GM21381 (cell line): ENCODE results near the gene TANC1.

ENCODE experiments used
- ATAC-seq: cut with Tn5 transposase; IDR thresholded peaks from one replicate; pipeline ENCODE4 v1.9.1; 2021; ENCODE audit warnings: mild to moderate bottlenecking, moderate library complexity; ENCODE audit not compliant: unreplicated experiment

Gene TANC1

DNA sequence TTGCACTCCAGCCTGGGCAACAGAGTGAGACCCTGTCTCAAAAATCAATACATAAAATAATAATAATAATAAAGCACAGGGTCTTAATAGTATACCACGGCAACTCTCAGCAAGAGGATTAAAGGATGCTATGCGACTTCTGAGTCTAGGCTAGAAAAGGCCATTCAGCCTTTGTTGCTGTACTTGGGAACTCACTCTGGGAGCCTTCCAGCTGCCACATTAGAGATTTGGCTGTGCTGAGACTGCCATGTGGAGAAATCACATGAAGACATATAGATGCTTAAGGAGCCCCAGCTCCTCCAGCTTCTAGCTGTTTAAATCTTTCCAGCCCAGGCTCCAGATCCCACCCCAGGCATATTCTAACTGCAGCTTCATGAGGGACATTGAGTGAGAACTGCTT lies 8.2 kb upstream of the TANC1 start:
- ATAC-seq: no peak

DNA sequence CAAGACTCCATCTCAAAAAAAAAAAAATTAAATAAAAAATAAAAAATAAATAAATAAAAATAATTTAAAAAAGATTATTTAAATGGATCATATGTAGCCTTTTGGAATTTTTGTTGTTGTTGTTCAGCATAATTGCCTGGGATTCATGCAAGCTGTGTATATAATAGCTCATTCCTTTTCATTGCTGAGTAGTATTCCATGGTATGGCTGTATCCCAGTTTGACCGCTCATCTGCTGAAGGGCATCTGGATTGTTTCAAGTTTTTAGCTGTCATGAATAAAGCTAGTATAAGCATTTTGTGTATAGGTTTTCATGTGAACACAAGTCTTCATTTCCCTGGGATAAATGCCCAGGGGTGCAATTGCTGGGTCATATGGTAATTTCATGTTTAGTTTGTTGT lies 6.4 kb upstream of the TANC1 start:
- no peak for ATAC-seq

DNA sequence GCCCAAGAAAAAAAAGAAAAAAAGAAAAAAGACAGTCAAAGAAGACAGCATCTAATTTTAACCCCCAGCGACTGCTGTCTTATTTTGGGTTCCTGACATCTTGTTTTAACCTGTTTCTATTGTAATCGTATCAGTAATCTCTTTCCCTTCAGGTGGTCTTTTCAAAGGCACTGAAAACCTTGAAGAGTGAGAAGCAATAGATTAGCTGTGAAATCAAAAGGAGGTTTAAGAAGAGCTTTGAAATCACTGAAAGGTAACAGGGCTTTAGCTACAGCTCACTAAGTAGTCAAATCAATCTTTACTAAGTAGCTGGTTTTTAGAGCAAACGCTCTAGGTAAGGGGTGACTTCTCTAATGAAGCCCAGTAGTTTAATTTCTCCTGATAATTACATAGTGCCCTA lies 5.4 kb upstream of the TANC1 start:
- ATAC-seq: no peak

DNA sequence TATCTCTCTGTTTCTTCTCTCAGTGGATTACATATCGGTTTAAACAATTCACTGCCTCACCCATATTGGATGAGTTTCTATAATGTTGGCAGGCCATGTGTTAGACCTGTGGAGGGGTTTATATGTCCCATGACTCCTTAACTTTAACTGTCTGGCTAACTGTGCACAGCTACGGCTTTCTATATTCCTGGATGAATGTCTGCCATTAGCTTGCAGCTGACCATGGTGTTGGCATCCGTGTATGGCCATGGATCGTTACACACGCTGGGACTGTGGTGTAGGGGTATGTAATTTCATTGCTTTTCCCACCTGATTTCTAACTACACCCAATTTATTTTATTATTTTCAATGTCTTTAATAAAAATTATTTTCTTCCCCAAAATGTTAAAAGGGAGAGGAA lies 3.3 kb upstream of the TANC1 start:
- ATAC-seq: no peak

DNA sequence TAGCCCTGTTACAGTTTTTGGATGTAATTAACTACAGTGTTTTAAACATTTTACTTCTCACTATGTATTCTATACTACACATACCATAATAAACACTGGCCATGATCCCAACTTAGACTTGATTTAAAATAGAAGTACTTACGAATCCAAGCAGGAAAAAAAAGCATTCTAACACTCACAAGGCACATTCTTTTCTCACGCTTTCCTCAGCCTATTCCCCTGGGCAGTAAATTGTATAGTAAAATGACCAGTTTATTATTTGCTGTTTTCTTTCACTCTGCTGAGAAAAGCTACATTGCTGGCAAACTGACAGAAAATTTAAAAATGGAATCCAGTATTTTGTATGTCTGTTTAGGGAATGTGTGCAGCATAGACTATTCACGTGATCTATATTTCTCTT lies 2.8 kb upstream of the TANC1 start:
- no peak for ATAC-seq

DNA sequence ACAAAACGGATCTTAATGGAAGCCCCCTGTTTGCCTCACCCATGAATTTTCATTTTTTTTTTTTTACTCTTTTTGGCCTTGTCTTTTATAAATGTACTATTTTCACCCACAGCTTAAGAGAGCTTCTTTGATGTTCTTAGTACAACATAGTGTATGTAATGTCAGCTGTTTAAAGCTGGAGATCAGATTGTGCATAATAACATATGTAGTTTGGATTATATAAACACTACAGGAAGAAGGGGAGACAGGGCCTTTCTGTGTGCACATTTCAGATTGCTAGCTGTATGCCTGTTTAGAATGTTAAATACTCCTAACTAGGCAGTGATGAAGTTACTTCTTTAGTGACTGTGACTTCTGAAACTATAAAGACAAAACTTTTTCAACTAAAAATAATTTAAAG lies 2.1 kb upstream of the TANC1 start:
- no peak for ATAC-seq

DNA sequence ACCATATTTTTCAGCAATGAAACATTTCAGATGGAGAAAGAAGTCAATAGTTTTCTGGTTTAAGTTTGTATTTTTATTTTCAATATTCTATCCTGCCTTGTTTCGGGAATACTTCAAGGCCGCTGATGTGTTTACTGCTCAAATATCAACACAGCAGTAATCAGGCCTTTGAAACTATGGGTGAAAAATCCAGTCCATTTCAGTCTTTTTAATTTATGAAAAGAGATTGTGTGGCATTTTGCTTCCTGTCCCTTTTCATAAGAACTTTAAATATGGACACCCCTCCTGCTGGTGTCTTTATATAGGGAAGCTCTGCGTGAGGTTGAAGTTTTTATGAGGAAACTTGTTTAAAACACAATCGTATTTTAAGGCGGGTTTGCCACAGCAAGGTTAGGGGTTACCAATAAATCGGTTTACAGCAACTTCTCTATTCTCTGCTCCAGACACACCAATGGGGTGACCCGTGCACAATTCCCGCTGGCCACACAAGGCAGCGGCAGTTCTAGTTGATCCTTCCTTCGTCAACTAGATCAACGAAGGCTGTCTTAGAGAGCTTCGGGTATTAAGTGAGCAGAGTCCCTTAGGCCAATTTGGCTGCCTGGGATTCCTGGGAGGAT lies 1.2 kb upstream of the TANC1 start:
- no peak for ATAC-seq

DNA sequence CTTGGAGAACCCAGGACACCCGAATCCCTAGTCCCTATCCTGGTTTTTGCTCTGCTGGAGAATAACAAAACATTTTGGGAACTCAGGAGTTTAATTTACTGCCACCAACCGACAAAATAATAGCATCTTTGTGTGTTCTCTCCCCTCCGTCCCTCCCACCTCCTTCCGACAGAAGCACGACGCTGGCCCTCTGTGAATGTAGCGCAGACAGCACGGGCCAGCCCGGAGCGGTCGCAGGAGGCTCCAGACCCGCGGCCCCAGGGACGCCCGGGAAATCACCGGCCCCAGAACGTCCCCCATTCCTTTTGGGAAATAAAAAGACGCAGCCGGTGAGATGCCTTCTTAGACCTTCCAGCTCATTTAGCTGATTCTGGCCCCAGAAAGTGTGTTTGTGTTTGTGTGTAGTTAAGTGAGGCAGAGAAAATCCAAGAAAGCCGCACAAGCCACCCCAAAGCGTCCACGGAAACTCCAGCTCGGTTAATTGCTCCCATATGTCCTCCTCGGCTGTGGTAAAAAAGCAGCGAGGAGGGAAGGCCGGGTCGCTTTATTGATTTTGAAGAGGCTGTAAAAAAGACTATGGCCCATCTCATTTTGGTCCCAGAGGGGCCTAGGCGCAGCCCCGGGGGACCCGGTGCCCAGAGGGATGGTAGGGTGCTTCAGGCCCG lies 577 bp upstream of the TANC1 start:
- ATAC-seq: no peak

DNA sequence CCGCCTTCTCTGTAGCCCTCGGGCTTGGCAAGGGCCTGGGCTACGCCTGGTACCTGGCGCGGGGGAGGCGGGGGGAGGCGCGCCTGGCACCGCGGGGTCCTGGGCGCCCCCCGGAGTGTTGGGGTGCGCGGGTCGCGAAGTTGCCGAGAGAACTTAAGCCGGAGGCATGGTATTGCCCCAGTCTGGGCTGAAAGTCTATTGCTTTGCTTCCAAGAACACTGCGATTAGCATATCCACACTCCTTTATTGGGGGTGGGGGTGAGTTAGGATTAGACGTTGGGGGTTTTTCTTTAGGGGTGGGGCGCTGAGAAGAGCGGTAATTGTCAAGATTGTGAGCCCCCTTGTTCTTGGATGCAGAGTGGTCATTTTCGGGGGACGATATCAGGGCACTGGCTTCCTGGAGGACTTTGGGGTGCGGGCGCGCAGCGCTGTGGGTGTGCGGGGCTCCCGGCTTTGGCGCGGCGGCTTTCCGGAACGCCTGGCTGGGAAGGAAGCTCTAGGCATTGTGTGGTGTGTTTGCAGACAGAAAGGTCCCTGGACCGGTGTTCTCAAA lies 798 bp downstream of the TANC1 start:
- peak; percentile 21 for ATAC-seq

DNA sequence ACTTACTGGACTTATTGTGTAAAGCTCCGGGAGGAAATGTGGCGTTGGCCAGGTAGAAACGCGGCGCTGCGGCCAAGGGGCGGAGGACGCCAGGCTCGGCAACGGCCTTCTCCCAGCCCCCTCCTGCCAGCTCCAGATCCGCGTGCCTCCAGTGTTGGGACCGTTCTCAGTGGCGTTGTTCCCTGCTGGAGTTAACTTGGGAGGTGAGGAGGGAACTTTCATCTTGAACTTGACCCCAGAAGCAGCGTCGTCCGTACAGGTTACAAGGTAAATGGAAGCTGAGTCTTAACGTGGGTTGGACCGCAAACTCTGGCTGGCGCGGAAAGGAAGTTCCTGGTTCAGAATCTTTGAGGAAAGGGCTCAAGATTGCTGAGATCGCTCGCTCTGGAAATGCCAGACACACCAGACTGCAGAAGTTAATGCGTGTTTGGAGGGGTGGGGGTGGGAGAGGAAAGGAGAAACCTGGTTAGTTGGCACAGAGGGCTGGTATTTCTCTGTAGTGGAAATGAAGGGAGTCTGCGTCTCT lies 1.3 kb downstream of the TANC1 start:
- no peak for ATAC-seq

DNA sequence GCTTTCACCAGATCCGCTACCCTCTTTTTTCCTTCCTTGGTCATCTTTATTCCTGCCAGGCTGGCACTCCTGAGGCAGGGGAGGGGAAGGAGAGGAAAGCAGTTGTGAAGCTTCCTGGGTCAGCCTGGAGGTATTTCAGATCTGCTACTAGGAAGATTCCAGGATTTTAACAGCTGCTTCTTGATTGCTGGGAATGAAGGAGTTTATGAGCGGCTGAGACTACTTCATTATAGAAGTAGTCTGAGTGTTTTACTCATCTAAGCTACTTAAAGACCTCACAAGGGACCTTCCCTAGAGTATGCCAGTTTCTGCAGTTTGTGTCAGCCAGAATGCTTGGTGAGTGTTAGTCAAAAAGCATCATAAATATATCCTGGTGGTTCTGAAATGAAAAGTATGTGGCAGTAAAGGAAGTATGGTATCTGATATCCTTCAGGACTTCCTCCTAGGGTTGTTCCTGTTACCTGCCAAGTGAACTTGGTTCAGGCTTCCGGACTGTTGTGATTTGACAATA lies 1.9 kb downstream of the TANC1 start:
- ATAC-seq: no peak

DNA sequence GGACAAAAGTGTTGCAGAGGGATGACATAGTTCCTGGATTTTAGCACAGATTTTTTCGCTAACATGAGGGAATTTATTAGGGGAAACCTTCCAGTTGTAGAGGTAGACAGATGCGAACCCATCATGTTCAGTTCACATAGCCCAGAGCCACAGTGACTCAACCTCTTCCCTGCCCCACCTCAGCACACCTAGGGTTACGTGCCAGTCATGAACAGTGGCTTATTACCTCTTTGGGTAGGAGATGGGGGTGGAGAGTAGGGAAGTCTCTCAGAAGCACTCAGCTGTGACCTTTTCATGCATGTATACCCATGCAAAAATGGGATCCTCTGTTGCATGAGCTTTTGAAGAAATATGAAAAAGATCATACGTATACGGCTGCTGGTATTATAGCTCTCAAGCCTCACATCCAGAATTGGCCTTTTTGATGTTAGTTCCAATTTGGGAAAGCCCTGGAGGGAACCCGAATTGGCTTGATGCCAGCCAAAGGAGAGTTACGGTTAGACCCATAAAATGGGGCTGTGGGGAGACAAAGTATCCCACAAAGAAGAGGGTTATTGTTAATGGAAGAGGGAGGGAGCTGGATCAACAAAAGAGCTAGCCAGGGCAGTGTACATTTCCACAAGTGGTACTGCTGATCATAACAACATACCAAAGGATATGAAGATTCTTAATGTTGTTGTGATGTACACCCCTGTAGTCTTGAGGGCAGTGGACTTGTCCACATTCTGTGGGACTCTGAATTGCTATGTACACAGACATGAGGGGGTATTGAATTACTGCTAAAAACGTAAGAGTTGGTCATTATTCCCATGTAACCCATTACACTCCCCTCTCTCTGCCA lies 4.9 kb downstream of the TANC1 start:
- ATAC-seq: no peak

DNA sequence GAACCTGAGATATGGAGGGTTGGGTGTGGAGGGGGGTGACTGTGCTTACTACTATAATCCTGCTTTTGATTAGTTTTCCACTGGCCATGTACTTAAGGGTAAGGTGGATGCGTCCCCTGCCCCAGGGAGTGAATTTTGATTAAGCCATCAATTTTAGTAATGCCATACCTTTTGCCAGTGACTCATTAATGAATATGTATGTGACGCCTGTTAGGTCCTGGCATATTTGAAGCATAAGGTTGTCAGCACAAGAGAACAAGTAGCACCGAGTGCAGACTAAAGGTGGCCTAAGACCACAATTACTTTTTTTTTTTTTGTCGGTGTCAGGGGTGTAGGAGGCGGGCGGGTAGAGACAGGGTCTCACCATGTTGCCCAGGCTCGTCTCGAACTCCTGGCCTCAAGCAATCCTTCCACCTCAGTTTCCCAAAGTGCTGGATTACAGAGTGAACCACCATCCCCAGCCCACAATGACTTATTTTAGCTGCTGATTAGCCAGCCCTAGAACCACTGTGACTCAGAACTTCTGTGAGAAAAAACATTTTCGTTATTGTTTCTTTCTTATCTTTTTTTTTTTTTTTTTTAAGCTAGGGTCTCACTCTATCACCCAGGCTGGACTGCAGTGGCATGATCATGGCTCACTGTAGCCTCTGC lies 7.0 kb downstream of the TANC1 start:
- no peak for ATAC-seq

DNA sequence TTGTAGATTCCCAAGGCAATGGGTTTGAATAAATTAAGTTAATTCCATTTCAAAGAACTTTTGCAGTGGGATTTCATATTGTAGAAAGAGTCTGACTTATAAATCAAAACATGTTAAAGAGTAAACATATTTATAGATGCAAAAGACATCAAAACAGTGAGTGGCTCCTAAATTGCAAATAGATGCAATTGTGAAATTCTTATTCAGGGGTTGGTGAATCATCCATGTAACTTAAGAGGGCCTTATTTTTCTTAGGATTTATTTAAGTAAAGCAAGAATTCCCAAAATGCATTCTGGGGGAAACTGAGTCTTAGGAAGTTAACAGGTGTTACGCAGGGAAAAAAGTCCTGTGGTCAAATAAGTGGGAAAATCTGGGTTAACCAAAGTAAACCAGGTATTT lies 11.3 kb downstream of the TANC1 start:
- ATAC-seq: no peak

DNA sequence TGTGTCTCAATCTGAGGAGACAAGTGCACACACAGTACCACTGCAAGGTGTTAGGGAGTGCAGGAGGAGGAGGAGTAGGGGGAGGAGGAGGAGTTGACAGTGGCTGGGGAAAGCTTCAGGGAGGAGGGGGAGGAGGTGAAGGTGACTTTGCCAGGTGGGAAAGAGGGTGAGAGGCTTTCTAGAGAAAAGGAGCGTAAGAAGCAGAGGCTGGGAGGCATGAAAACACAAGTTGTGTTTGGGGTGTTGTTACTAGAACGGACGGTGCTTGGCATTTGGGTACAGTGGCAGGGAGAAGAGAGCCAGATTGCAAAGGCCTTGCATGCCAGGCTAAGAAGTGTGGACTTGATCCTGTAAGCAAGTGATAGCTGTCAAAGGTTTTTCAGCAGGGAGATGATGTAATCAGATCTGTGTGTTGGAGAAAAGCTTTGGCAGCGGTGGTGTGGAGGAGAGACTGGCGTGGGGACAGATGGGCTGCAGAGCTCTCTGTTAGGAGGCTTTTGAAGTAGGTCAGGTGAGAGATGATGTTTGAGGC lies 16.2 kb downstream of the TANC1 start:
- ATAC-seq: no peak

DNA sequence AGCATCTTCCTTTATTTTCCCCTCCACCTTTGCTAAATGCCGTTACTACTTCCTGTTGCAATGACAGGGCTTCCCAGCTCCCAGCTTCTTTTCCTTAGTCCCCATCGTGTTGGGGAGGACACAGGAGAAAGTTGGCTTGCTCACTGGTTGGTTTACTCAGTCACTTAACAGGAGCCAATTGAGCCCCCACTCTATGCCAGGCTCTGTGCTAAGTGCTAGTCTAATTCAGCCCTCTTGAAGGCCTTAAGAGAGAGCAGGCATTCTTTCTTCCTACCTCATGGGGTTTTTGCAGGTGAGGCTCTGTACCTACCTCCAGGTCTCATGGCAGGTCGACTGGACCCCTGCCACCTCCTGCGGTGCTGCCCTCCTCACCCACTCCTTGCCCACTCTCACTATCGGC lies 20.1 kb downstream of the TANC1 start:
- no peak for ATAC-seq

DNA sequence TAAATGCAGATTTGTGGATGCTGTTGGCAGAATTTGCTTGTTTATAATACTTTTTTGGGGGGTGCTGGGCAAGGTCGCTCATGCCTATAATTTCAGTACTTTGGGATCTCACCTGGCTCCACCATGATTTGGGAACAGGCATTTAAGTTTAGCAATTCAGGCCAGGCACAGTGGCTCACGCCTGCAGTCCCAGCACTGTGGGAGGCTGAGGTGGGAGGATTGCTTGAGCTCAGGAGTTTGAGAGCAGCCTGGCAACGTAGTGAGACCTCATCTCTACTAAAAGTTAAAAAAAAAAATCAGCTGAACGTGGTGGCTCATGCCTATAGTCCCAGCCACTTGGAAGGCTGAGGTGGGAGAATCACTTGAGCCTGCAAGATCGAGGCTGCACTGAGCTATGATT lies 20.7 kb downstream of the TANC1 start:
- no peak for ATAC-seq

DNA sequence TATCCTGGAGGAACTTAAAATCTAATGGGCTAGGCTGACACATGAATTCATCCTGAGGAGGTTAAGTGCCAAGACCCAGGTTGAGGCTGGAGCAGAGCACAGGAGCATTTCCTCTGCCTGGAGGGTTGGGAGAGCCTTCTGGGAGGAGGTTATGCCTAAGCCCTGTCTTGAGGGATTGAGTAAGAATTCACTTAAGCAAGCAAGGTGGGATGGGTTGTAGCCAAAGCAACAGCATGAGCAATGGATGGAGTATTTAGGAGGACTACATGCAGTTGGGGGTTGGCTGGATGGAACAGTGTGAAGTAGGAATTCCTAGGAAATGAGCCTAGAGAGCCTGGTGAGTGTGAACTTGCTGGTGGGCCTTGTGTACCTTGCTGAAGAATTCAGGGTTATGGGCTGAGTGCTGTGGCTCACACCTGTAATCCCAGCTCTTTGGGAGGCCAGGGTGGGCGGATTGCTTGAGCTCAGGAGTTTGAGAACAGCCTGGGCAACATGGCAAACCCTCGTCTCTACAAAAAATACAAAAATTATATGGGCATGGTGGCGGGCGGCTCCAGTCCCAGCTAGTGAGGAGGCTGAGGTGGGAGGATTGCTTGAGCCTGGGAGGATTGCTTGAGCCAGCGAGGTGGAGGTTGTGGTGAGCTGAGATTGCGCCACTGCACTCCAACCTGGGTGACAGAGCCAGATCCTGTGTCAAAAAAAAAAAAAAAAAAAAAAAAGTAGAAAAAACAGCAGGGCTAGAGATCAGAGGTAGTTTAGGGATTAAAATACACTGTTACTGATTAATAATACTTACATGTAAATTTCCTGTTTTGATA lies 22.2 kb downstream of the TANC1 start:
- no peak for ATAC-seq

DNA sequence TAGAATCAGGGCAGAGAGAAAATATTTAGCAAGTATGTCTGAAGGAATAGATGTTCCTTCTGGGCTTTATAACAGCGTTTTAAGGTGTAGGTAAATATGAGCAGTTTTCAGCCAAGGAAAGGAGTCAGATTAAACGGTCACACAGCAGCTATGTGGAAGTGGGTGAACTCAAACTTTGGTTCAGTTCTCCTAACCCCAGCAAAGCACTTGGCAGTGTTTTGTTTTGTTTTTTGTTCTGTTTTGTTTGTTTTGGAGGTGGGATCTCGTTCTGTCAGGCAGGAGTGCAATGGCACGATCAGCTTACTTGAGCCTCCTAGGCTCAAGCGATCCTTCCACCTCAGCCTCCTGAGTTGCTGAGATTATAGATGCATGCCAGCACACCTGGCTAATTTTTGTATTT lies 24.6 kb downstream of the TANC1 start:
- ATAC-seq: no peak
